Stimulated activated CD8-positive, alpha-beta memory T cell treated with anti-CD3 and anti-CD28 coated beads, Interleukin-7, amount 100 ng/mL, for 48 hours (primary cell): ENCODE data around the gene SLC7A10.
"Not testable (repeated sequence)": the region's sequence is repeated elsewhere in the genome, so short reads cannot be mapped to it uniquely, and the experiment has no call there.

ENCODE experiments used
- DNase-seq, 2 donors: peaks; one replicate each; pipeline ENCODE4 v3.0.0-alpha.2; 2020; ENCODE audit warnings: low read depth in 1 of 2; ENCODE audit errors: extremely low read depth in 1 of 2

The SLC7A10 gene

GRCh38 chr19:33239223-33239975, 13.7 kb upstream of the SLC7A10 start:
- no peak for DNase-seq

GRCh38 chr19:33238481-33239149, 13.0 kb upstream of the SLC7A10 start:
- DNase-seq = no peak

GRCh38 chr19:33236696-33237390, 11.2 kb upstream of the SLC7A10 start:
- no peak for DNase-seq

- no peak for DNase-seq
These were observed 10.3 kb upstream of the SLC7A10 start for GRCh38 chr19:33235996-33236350.

GRCh38 chr19:33235269-33235995, 9.8 kb upstream of the SLC7A10 start:
- peak; percentile 32 to 62 for DNase-seq

GRCh38 chr19:33234736-33235135, 9.1 kb upstream of the SLC7A10 start:
- no peak for DNase-seq

- no peak for DNase-seq
These were observed 8.4 kb upstream of the SLC7A10 start for GRCh38 chr19:33234092-33234491.

- DNase-seq = no peak
These were observed 7.6 kb upstream of the SLC7A10 start for GRCh38 chr19:33233056-33233873.

GRCh38 chr19:33232656-33233055, 7.0 kb upstream of the SLC7A10 start:
- no peak for DNase-seq

- no peak for DNase-seq
These were observed 5.9 kb upstream of the SLC7A10 start for GRCh38 chr19:33231511-33231910.

GRCh38 chr19:33229962-33230361, 4.3 kb upstream of the SLC7A10 start:
- DNase-seq = no peak

GRCh38 chr19:33227870-33228599, 2.4 kb upstream of the SLC7A10 start:
- DNase-seq = no peak

GRCh38 chr19:33227242-33227650, 1.6 kb upstream of the SLC7A10 start:
- DNase-seq = no peak

GRCh38 chr19:33226550-33227241, 1.0 kb upstream of the SLC7A10 start:
- DNase-seq = no peak

- no peak for DNase-seq
These were observed 774 bp downstream of the SLC7A10 start for GRCh38 chr19:33224694-33225457.

GRCh38 chr19:33222255-33222654, 3.4 kb downstream of the SLC7A10 start:
- not testable (repeated sequence) for DNase-seq

- DNase-seq = no peak
These were observed 4.0 kb downstream of the SLC7A10 start for GRCh38 chr19:33221638-33222037.

- DNase-seq = no peak
These were observed 4.9 kb downstream of the SLC7A10 start for GRCh38 chr19:33220735-33221134.
